Nephron (organoid): ENCODE measurements around the gene PTTG1IP.

Source experiments
- H3K27ac Mint-ChIP-seq, 3 experiments: 2 replicates each; pipeline ENCODE4 v1.8.0; 2020; ENCODE audit warnings: mixed read lengths in 3 of 3, mild to moderate bottlenecking in 2 of 3, moderate library complexity in 1 of 3
- H3K27me3 Mint-ChIP-seq: 2 replicates; pipeline ENCODE4 v1.8.0; 2021; ENCODE audit warnings: low read depth, mild to moderate bottlenecking, moderate library complexity, mixed read lengths
- H3K36me3 Mint-ChIP-seq: 2 replicates; pipeline ENCODE4 v1.8.0; 2020; ENCODE audit warnings: low read depth, mixed read lengths
- H3K4me1 Mint-ChIP-seq: 2 replicates; pipeline ENCODE4 v1.8.0; 2020; ENCODE audit warnings: mixed read lengths
- H3K4me3 Mint-ChIP-seq, 3 experiments: 2 replicates each; pipeline ENCODE4 v1.8.0; 2020; ENCODE audit warnings: mild to moderate bottlenecking in 3 of 3, mixed read lengths in 3 of 3, moderate library complexity in 2 of 3
- H3K9me3 Mint-ChIP-seq: 2 replicates; pipeline ENCODE4 v1.8.0; 2020; ENCODE audit warnings: mixed read lengths
- CTCF ChIP-seq, 3 experiments: fragments of 200-600 bp; sonication (generic); IDR thresholded peaks; one replicate each; pipeline ENCODE4 v1.5.0; 2021; ENCODE audit warnings: antibody characterized with exemption in 3 of 3; ENCODE audit not compliant: unreplicated experiment in 3 of 3

Gene PTTG1IP

DNA sequence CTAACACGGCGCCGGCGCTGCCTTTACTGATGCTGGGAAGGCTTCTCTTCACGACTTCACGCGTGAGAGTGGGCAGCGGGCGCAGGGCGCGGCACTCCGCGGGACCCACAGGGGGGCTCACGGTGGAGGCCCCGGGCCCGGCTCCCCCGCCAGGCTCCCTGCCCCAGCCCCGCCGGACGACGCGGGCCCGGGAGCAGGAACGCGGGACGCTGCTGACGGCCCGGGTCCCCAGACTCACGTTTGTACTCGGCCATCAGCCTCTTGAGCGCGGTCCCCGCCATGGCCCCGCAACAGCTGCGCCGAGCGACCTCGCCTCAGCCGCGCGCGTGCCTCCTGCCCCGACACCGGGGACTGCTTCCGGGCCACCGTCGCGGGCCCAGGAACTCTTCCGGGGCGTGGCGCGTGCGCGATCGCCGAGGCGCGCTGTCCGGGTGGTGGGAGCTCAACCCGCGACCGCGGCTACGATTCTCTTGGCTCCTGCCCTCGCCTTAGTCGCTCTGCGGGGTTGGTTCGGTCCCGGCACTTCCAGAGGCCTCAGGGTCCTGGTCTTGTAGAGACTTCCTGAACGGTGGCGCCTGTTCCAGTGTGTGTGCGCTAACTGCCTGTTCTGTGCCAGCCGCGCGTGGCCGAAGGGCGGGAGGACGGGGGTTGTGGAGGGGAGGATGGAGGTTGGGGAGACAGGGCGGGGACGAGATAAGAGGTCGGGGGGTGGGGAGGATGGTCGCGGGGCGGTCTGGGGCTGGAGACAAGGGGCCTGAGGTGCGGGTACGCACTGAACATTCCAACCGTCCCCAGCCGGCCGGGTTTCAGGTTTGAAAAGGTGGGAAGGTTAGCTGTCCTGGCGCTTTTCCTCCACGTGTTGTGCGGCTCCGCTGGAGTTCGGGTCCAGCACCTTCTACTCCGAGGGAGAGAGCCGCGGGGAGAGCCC is 71.8 kb downstream of the PTTG1IP start, which contains the start of gene UBE2G2:
TSS of gene UBE2G2 (minus strand) at position 353 of the 928 bp plus-strand sequence. CDS start at position 281, 72 bp downstream.
- H3K9me3 Mint-ChIP-seq: no peaks in the 10 kb centered on the region
- H3K27ac Mint-ChIP-seq: peak within 1 kb of the TSS; percentile 76 to 93 (median 78)
- no peaks in the 10 kb centered on the region for H3K27me3 Mint-ChIP-seq
- no peak for TF ChIP-seq CTCF (IDR thresholded peaks at IDR 0.05; ENCODE audit: unreplicated experiment in 3 of 3)
- H3K4me3 Mint-ChIP-seq: peak within 1 kb of the TSS; percentile 87 to 99 (median 98)
- peaks cover 41% of the 10 kb centered on the region for H3K36me3 Mint-ChIP-seq
- peaks cover 42% of the 10 kb centered on the region for H3K4me1 Mint-ChIP-seq

DNA sequence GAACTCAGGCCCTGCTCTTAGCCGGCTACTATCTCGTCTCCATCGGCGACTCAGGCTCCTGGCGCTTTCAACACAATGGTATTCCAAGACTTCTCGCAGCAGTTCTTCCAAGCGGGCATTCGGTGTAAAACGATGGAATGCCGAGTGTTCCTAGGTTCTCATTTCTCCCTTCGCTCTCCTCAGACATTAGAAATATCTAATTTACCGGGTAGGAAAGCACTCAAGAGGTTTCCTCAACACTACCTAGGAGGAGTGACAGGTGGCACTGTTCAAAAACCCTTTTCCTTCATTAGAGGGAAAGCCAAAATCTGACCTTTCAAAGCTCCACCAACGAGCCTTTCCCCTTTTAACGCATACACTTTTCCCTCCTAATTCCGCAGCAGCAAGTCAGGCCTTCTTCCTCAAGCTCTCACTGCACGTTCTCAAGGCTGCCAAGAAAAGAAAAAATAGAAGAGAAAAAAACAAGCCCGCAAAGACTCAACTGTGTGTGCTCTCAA is 72.5 kb downstream of the PTTG1IP start:
- peaks cover 42% of the 10 kb centered on the region for H3K4me1 Mint-ChIP-seq
- H3K36me3 Mint-ChIP-seq: peaks cover 41% of the 10 kb centered on the region
- H3K27ac Mint-ChIP-seq: peak overlapping the region; percentile 76 to 93 (median 78)
- no peaks in the 10 kb centered on the region for H3K9me3 Mint-ChIP-seq
- H3K27me3 Mint-ChIP-seq: no peaks in the 10 kb centered on the region
- TF ChIP-seq CTCF (IDR thresholded peaks at IDR 0.05; ENCODE audit: unreplicated experiment in 3 of 3): peak; percentile 4 to 37 (median 25)
- H3K4me3 Mint-ChIP-seq: peak overlapping the region; percentile 87 to 99 (median 98)

GRCh38 chr21:44800103-44800502 is 73.4 kb downstream of the PTTG1IP start:
- Mint-ChIP-seq H3K27ac (peak overlapping the region; percentile 76 to 93 (median 78)), H3K4me1 (peaks cover 42% of the 10 kb centered on the region), H3K4me3 (peak overlapping the region; percentile 87 to 99 (median 98)), H3K9me3 (no peaks in the 10 kb centered on the region), H3K36me3 (peaks cover 33% of the 10 kb centered on the region), H3K27me3 (no peaks in the 10 kb centered on the region)
- peak; percentile 15 to 51 (median 37) for TF ChIP-seq CTCF (IDR thresholded peaks at IDR 0.05; ENCODE audit: unreplicated experiment in 3 of 3)

DNA sequence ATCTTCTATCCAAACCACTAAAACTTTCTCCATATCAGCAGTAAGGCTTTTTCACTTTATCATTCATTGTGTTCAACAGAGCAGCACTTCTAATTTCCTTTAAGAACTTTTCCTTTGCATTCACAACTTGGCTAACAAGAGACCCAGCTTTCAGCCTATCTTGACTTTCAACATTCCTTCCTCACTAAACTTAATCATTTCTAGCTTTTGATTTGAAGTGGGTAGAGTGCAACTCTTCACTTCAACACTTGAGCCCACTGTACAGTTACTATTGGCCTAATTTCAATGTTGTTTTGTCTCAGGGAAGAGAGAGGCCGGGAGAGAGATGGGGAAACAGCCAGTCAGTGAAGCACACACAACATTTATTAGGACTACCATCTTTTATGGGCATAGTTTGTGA is 73.8 kb downstream of the PTTG1IP start:
- Mint-ChIP-seq H3K9me3 (no peaks in the 10 kb centered on the region), H3K4me1 (peaks cover 42% of the 10 kb centered on the region), H3K27ac (peak overlapping the region; percentile 73 to 83 (median 76)), H3K27me3 (no peaks in the 10 kb centered on the region), H3K4me3 (peak overlapping the region; percentile 87 to 99 (median 98)), H3K36me3 (peaks cover 28% of the 10 kb centered on the region)
- TF ChIP-seq CTCF (IDR thresholded peaks at IDR 0.05; ENCODE audit: unreplicated experiment in 3 of 3): no peak
